ENCODE results near the gene AGBL2.
"Not testable (repeated sequence)": the region's sequence is repeated elsewhere in the genome, so short reads cannot be mapped to it uniquely, and the experiment has no call there.

The AGBL2 gene

GRCh38 chr11:47737817-47738216, 22.6 kb upstream of the AGBL2 start:
- H3K4me1 ChIP-seq (ENCODE audit: insufficient read depth, low read length, severe bottlenecking); H3K4me3 ChIP-seq (ENCODE audit: low read depth, low read length, poor library complexity, severe bottlenecking); H3K4me2 ChIP-seq (ENCODE audit: low read length); H3F3A ChIP-seq (ENCODE audit: insufficient read depth, low read length); H3K9me3 ChIP-seq (ENCODE audit: low read length); H3K9me2 ChIP-seq (ENCODE audit: low read depth, low read length); H4K20me1 ChIP-seq (ENCODE audit: insufficient read depth, low read length); H3K27ac ChIP-seq (ENCODE audit: low read depth, low read length, poor library complexity, severe bottlenecking); H2AFZ ChIP-seq (ENCODE audit: low read length); H3K79me2 ChIP-seq (ENCODE audit: insufficient read depth, low read length); H3K27me3 ChIP-seq (ENCODE audit: insufficient read depth, low read length); H3K9ac ChIP-seq (ENCODE audit: low read length): not testable (repeated sequence)
- peaks cover 95% of the 10 kb centered on the region for H3K36me3 ChIP-seq (ENCODE audit: insufficient read depth, low read length)

GRCh38 chr11:47732271-47732670, 17.1 kb upstream of the AGBL2 start:
- Histone ChIP-seq H3K4me3 (ENCODE audit: low read depth, low read length, poor library complexity, severe bottlenecking) (no peak overlapping the region), H3K27me3 (ENCODE audit: insufficient read depth, low read length) (no peaks in the 10 kb centered on the region), H4K20me1 (ENCODE audit: insufficient read depth, low read length) (no peaks in the 10 kb centered on the region), H3K4me2 (ENCODE audit: low read length) (no peak overlapping the region), H3K79me2 (ENCODE audit: insufficient read depth, low read length) (no peaks in the 10 kb centered on the region), H3K9me3 (ENCODE audit: low read length) (no peaks in the 10 kb centered on the region), H3K27ac (ENCODE audit: low read depth, low read length, poor library complexity, severe bottlenecking) (no peak overlapping the region), H2AFZ (ENCODE audit: low read length) (no peak overlapping the region), H3K9me2 (ENCODE audit: low read depth, low read length) (no peaks in the 10 kb centered on the region), H3K36me3 (ENCODE audit: insufficient read depth, low read length) (peaks cover 96% of the 10 kb centered on the region), H3F3A (ENCODE audit: insufficient read depth, low read length) (no peaks in the 10 kb centered on the region), H3K4me1 (ENCODE audit: insufficient read depth, low read length, severe bottlenecking) (no peaks in the 10 kb centered on the region), H3K9ac (ENCODE audit: low read length) (no peak overlapping the region)
- TF ChIP-seq EZH2 (IDR thresholded peaks at IDR 0.05; ENCODE audit: borderline replicate concordance, low read length) = no peak
- no peak for TF ChIP-seq CTCF (IDR thresholded peaks at IDR 0.05; ENCODE audit: low read length)

GRCh38 chr11:47731475-47731874, 16.3 kb upstream of the AGBL2 start:
- Histone ChIP-seq H3F3A (ENCODE audit: insufficient read depth, low read length) (no peaks in the 10 kb centered on the region), H3K4me3 (ENCODE audit: low read depth, low read length, poor library complexity, severe bottlenecking) (no peak overlapping the region), H3K9ac (ENCODE audit: low read length) (no peak overlapping the region), H3K4me2 (ENCODE audit: low read length) (no peak overlapping the region), H3K27me3 (ENCODE audit: insufficient read depth, low read length) (no peaks in the 10 kb centered on the region), H3K79me2 (ENCODE audit: insufficient read depth, low read length) (no peaks in the 10 kb centered on the region), H3K9me3 (ENCODE audit: low read length) (no peaks in the 10 kb centered on the region), H3K4me1 (ENCODE audit: insufficient read depth, low read length, severe bottlenecking) (no peaks in the 10 kb centered on the region), H4K20me1 (ENCODE audit: insufficient read depth, low read length) (no peaks in the 10 kb centered on the region), H2AFZ (ENCODE audit: low read length) (no peak overlapping the region), H3K27ac (ENCODE audit: low read depth, low read length, poor library complexity, severe bottlenecking) (no peak overlapping the region), H3K9me2 (ENCODE audit: low read depth, low read length) (no peaks in the 10 kb centered on the region), H3K36me3 (ENCODE audit: insufficient read depth, low read length) (peaks cover 98% of the 10 kb centered on the region)
- TF ChIP-seq CTCF (IDR thresholded peaks at IDR 0.05; ENCODE audit: low read length) = no peak
- no peak for TF ChIP-seq EZH2 (IDR thresholded peaks at IDR 0.05; ENCODE audit: borderline replicate concordance, low read length)

GRCh38 chr11:47726878-47727514, 11.8 kb upstream of the AGBL2 start:
- no peaks in the 10 kb centered on the region for H3K27me3 ChIP-seq (ENCODE audit: insufficient read depth, low read length)
- no peaks in the 10 kb centered on the region for H3F3A ChIP-seq (ENCODE audit: insufficient read depth, low read length)
- H3K27ac ChIP-seq (ENCODE audit: low read depth, low read length, poor library complexity, severe bottlenecking) = no peak overlapping the region
- no peaks in the 10 kb centered on the region for H3K9me3 ChIP-seq (ENCODE audit: low read length)
- H3K4me2 ChIP-seq (ENCODE audit: low read length) = no peak overlapping the region
- H3K9me2 ChIP-seq (ENCODE audit: low read depth, low read length) = no peaks in the 10 kb centered on the region
- no peak for TF ChIP-seq CTCF (IDR thresholded peaks at IDR 0.05; ENCODE audit: low read length)
- TF ChIP-seq EZH2 (IDR thresholded peaks at IDR 0.05; ENCODE audit: borderline replicate concordance, low read length) = no peak
- peaks cover 97% of the 10 kb centered on the region for H3K36me3 ChIP-seq (ENCODE audit: insufficient read depth, low read length)
- no peaks in the 10 kb centered on the region for H3K4me1 ChIP-seq (ENCODE audit: insufficient read depth, low read length, severe bottlenecking)
- H3K79me2 ChIP-seq (ENCODE audit: insufficient read depth, low read length) = no peaks in the 10 kb centered on the region
- no peak overlapping the region for H3K4me3 ChIP-seq (ENCODE audit: low read depth, low read length, poor library complexity, severe bottlenecking)
- H4K20me1 ChIP-seq (ENCODE audit: insufficient read depth, low read length) = no peaks in the 10 kb centered on the region
- no peak overlapping the region for H3K9ac ChIP-seq (ENCODE audit: low read length)
- H2AFZ ChIP-seq (ENCODE audit: low read length) = no peak overlapping the region

All from OCI-LY1 (cell line).